ENCODE results near the gene RO60. TPM values are rescaled to one million over a fixed set of nuclear protein-coding genes. Genes with fewer than 3 reads are reported as not detected.
A peak's percentile ranks its signal among the peaks of the same experiment; 100 is the strongest.

The RO60 gene
- total RNA-seq, 6 experiments from 2014 or later = 21.3 to 35.9 (median 25.5) TPM

- TF ChIP-seq, protein P1, sequence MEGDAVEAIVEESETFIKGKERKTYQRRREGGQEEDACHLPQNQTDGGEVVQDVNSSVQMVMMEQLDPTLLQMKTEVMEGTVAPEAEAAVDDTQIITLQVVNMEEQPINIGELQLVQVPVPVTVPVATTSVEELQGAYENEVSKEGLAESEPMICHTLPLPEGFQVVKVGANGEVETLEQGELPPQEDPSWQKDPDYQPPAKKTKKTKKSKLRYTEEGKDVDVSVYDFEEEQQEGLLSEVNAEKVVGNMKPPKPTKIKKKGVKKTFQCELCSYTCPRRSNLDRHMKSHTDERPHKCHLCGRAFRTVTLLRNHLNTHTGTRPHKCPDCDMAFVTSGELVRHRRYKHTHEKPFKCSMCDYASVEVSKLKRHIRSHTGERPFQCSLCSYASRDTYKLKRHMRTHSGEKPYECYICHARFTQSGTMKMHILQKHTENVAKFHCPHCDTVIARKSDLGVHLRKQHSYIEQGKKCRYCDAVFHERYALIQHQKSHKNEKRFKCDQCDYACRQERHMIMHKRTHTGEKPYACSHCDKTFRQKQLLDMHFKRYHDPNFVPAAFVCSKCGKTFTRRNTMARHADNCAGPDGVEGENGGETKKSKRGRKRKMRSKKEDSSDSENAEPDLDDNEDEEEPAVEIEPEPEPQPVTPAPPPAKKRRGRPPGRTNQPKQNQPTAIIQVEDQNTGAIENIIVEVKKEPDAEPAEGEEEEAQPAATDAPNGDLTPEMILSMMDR (IDR thresholded peaks at IDR 0.05) = no peak
- no peak for TF ChIP-seq POLR2A (IDR thresholded peaks at IDR 0.05)
- Histone ChIP-seq H3K9me3 (no peaks in the 10 kb centered on the region), H3K36me3 (peaks cover 0 to 6% (median 0%) of the 10 kb centered on the region in 4 donors), H3K27ac (no peak overlapping the region), H3K4me1 (no peaks in the 10 kb centered on the region), H3K27me3 (no peaks in the 10 kb centered on the region), H3K4me3 (no peak overlapping the region)
- ATAC-seq = no peak
- intact Hi-C loops (cut with DNase I) = no loop called here
- 80% methylated on average over 4 of the region's 4 CpGs for WGBS (ENCODE audit: insufficient coverage, low coverage, low lambda C conversion rate, missing lambda C conversion rate)
- no peak for DNase-seq
Observed at GRCh38 chr1:193069748-193070385, 10.5 kb downstream of the RO60 start.

DNA sequence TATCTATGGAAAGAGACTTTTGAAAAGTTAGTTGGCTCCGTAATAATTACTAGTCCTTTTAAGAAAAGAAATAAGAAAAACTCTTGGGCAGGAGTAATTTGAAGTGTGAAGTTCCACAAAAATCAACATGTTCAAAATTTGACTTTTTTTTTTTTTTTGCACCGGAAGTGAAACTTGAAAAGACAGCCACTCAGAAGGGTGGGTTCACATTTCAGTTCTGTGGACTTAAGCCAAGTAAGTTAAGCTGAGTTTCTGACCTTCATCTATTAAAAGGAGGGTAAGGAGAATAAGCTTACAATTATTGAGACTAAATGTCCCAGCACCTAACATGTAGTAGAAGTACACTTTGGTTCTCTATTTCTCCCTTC lies 11.0 kb downstream of the RO60 start:
- no peak for ATAC-seq
- Histone ChIP-seq H3K36me3 (peaks cover 0 to 6% (median 0%) of the 10 kb centered on the region in 4 donors), H3K27ac (no peak overlapping the region), H3K4me1 (no peaks in the 10 kb centered on the region), H3K9me3 (no peaks in the 10 kb centered on the region), H3K27me3 (no peaks in the 10 kb centered on the region), H3K4me3 (no peak overlapping the region)
- no peak for TF ChIP-seq POLR2A (IDR thresholded peaks at IDR 0.05)
- TF ChIP-seq, protein P1 (IDR thresholded peaks at IDR 0.05) = no peak
- DNase-seq = no peak
- intact Hi-C loops (cut with DNase I) = no loop called here
- WGBS (ENCODE audit: insufficient coverage, low coverage, low lambda C conversion rate, missing lambda C conversion rate) = 55% methylated on average over 2 of the region's 2 CpGs

DNA sequence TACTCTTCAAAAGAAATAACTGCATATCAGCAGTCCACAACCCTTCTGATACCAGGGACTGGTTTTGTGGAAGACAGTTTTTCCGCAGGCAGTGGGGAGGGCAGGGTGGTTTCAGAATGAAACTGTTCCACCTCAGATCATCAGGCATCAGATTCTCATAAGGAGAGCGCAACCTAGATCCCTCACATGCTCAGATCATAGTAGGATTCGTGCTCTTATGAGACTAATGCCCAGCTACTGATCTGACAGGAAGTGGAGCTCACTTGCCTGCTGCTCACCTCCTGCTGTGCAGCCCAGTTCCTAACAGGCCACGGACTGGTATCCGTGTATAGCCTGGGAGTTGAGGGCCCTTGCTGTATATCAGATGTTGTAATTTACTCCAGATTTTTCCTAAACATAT lies 11.5 kb downstream of the RO60 start:
- Histone ChIP-seq H3K27ac (no peak overlapping the region), H3K36me3 (peaks cover 0 to 6% (median 0%) of the 10 kb centered on the region in 4 donors), H3K4me3 (no peak overlapping the region), H3K27me3 (no peaks in the 10 kb centered on the region), H3K9me3 (no peaks in the 10 kb centered on the region), H3K4me1 (no peaks in the 10 kb centered on the region)
- 53% methylated on average over 4 of the region's 5 CpGs for WGBS (ENCODE audit: insufficient coverage, low coverage, low lambda C conversion rate, missing lambda C conversion rate)
- no peak for TF ChIP-seq POLR2A (IDR thresholded peaks at IDR 0.05)
- TF ChIP-seq, protein P1 (IDR thresholded peaks at IDR 0.05) = no peak
- intact Hi-C loops (cut with DNase I) = no loop called here
- ATAC-seq (peak in 1 of 4 donors; percentile 22), DNase-seq (no peak)

DNA sequence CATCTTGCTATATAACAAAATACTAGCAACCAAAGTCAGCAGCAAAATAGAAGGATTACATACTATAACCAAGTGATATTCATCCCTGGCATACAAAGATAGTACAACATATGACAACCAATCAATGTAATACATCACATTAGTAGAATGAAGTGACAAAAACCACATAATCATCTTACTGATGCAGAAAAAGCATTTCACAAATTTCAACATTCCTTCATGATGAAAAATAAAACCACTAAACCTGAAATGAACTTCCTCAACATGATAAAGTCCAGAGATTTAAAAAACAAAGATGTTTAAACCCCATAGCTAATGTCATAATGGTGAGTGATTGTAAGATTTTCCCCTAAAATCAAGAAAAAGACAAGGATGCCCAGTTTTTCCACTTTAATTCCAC lies 18.6 kb downstream of the RO60 start:
- no peaks in the 10 kb centered on the region for H3K4me1 ChIP-seq
- DNase-seq (no peak), ATAC-seq (no peak)
- no peak for TF ChIP-seq POLR2A (IDR thresholded peaks at IDR 0.05)
- TF ChIP-seq, protein P1 (IDR thresholded peaks at IDR 0.05) = no peak
- no peaks in the 10 kb centered on the region for H3K27me3 ChIP-seq
- no peaks in the 10 kb centered on the region for H3K9me3 ChIP-seq
- peaks cover 0 to 29% (median 15%) of the 10 kb centered on the region in 4 donors for H3K36me3 ChIP-seq
- no peak overlapping the region for H3K4me3 ChIP-seq
- no peak overlapping the region for H3K27ac ChIP-seq
- intact Hi-C loops (cut with DNase I) = no loop called here

DNA sequence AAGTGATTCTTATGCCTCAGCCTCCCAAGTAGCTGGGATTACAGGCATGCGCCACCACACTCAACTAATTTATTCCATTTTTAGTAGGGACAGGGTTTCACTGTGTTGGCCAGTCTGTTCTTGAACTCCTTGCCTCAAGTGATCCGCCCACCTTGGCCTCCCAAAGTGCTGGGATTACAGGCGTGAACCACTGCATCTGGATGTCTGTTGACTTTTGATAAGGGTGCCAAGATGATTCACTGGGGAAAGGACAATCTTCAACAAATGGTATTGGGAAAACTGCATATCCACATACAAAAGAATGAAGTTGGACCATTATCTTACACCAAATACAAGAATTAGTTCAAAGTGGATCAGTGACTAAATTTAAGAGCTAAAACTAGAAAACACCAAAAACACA lies 19.8 kb downstream of the RO60 start:
- DNase-seq (no peak), ATAC-seq (no peak)
- peaks cover 0 to 41% (median 19%) of the 10 kb centered on the region in 4 donors for H3K36me3 ChIP-seq
- H3K9me3 ChIP-seq = no peaks in the 10 kb centered on the region
- H3K4me3 ChIP-seq = no peak overlapping the region
- H3K27ac ChIP-seq = no peak overlapping the region
- no peak for TF ChIP-seq POLR2A (IDR thresholded peaks at IDR 0.05)
- TF ChIP-seq, protein P1 (IDR thresholded peaks at IDR 0.05) = no peak
- no peaks in the 10 kb centered on the region for H3K27me3 ChIP-seq
- intact Hi-C loops (cut with DNase I) = no loop called here
- H3K4me1 ChIP-seq = no peaks in the 10 kb centered on the region
- 96% methylated on average over 3 of the region's 3 CpGs for WGBS (ENCODE audit: insufficient coverage, low coverage, low lambda C conversion rate, missing lambda C conversion rate)
